Measurements from ENCODE around the gene ANO2. TPM values are rescaled to one million over a fixed set of nuclear protein-coding genes. Genes with fewer than 3 reads are reported as not detected.

The ANO2 gene
- total RNA-seq, 6 experiments from 2014 or later: 0.15 to 0.51 (median 0.25) TPM; not detected in 3

GRCh38 chr12:5908251-5908650 is 36.8 kb downstream of the ANO2 start:
- Mint-ChIP-seq H3K27ac (no peak overlapping the region), H3K36me3 (ENCODE audit: low read depth) (no peaks in the 10 kb centered on the region), H3K9me3 (no peaks in the 10 kb centered on the region), H3K4me1 (ENCODE audit: low read depth) (no peaks in the 10 kb centered on the region), H3K4me3 (no peak overlapping the region), H3K27me3 (ENCODE audit: insufficient read depth) (peaks cover 32% of the 10 kb centered on the region)
- TF ChIP-seq CTCF (IDR thresholded peaks at IDR 0.05): no peak
- no peak for DNase-seq

- Mint-ChIP-seq H3K4me3 (no peak overlapping the region), H3K9me3 (no peaks in the 10 kb centered on the region), H3K27me3 (ENCODE audit: insufficient read depth) (peaks cover 30% of the 10 kb centered on the region), H3K27ac (no peak overlapping the region), H3K36me3 (ENCODE audit: low read depth) (no peaks in the 10 kb centered on the region), H3K4me1 (ENCODE audit: low read depth) (no peaks in the 10 kb centered on the region)
- no peak for DNase-seq
- TF ChIP-seq CTCF (IDR thresholded peaks at IDR 0.05): no peak
Measured at GRCh38 chr12:5907807-5908206, 37.3 kb downstream of the ANO2 start.

GRCh38 chr12:5905757-5906156 is 39.3 kb downstream of the ANO2 start:
- Mint-ChIP-seq H3K4me1 (ENCODE audit: low read depth) (no peaks in the 10 kb centered on the region), H3K9me3 (no peaks in the 10 kb centered on the region), H3K27me3 (ENCODE audit: insufficient read depth) (peaks cover 14% of the 10 kb centered on the region), H3K36me3 (ENCODE audit: low read depth) (no peaks in the 10 kb centered on the region), H3K4me3 (no peak overlapping the region), H3K27ac (no peak overlapping the region)
- DNase-seq: no peak
- TF ChIP-seq CTCF (IDR thresholded peaks at IDR 0.05): no peak

GRCh38 chr12:5904969-5905368 is 40.1 kb downstream of the ANO2 start:
- no peak for TF ChIP-seq CTCF (IDR thresholded peaks at IDR 0.05)
- DNase-seq: no peak
- H3K4me3 Mint-ChIP-seq: no peak overlapping the region
- no peaks in the 10 kb centered on the region for H3K36me3 Mint-ChIP-seq (ENCODE audit: low read depth)
- no peaks in the 10 kb centered on the region for H3K4me1 Mint-ChIP-seq (ENCODE audit: low read depth)
- H3K9me3 Mint-ChIP-seq: no peaks in the 10 kb centered on the region
- no peak overlapping the region for H3K27ac Mint-ChIP-seq
- peaks cover 16% of the 10 kb centered on the region for H3K27me3 Mint-ChIP-seq (ENCODE audit: insufficient read depth)

- no peak for DNase-seq
- no peaks in the 10 kb centered on the region for H3K9me3 Mint-ChIP-seq
- H3K4me1 Mint-ChIP-seq (ENCODE audit: low read depth): no peaks in the 10 kb centered on the region
- TF ChIP-seq CTCF (IDR thresholded peaks at IDR 0.05): no peak
- H3K36me3 Mint-ChIP-seq (ENCODE audit: low read depth): no peaks in the 10 kb centered on the region
- H3K4me3 Mint-ChIP-seq: no peak overlapping the region
- no peak overlapping the region for H3K27ac Mint-ChIP-seq
- peaks cover 16% of the 10 kb centered on the region for H3K27me3 Mint-ChIP-seq (ENCODE audit: insufficient read depth)
Measured at GRCh38 chr12:5904441-5904840, 40.6 kb downstream of the ANO2 start.

DNA sequence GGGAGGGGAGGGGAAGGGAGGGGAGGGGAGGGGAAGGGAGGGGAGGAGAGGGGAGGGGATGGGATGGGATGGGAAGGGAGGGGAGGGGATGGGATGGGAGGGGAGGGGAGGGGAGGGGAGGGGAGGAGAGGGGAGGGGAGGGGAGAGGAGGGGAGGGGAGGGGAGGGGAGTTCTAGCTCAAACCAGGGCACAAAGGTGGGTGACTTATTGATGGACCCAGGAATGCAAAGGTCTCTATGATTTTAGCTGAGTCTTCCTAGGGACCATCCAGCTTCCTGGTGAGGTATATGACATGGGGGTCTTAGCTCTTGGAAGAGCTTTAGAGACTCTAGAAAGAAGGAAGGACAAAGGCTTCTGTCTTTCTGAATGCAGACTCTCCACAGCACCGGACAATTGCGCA is 42.3 kb downstream of the ANO2 start:
- Mint-ChIP-seq H3K4me3 (no peak overlapping the region), H3K36me3 (ENCODE audit: low read depth) (no peaks in the 10 kb centered on the region), H3K27ac (no peak overlapping the region), H3K27me3 (ENCODE audit: insufficient read depth) (peaks cover 18% of the 10 kb centered on the region), H3K9me3 (no peaks in the 10 kb centered on the region), H3K4me1 (ENCODE audit: low read depth) (no peaks in the 10 kb centered on the region)
- TF ChIP-seq CTCF (IDR thresholded peaks at IDR 0.05): no peak
- DNase-seq: no peak

Measured in HFFc6 (cell line).